Endothelial cell of umbilical vein (primary cell): ENCODE results near the gene TRDMT1.

Experiments
- CTCF ChIP-seq, 2 donors: IDR thresholded peaks; 1 replicate in 1 of 2; 2 replicates in 1 of 2; pipeline ENCODE4 v1.5.1; 2011; ENCODE audit warnings: low read length in 2 of 2, mild to moderate bottlenecking in 2 of 2, moderate library complexity in 2 of 2, control low read depth in 1 of 2, inconsistent platforms in 1 of 2, low read depth in 1 of 2; ENCODE audit not compliant: insufficient read depth in 1 of 2; ENCODE audit errors: extremely low read depth in 1 of 2
- EZH2 ChIP-seq: IDR thresholded peaks from 2 replicates; pipeline ENCODE4 v1.6.1; 2012; ENCODE audit warnings: borderline replicate concordance, low read depth, mild to moderate bottlenecking, moderate library complexity, low read length, inconsistent platforms; ENCODE audit not compliant: severe bottlenecking
- MYC ChIP-seq: IDR thresholded peaks from one replicate; pipeline ENCODE4 v1.6.1; 2011; ENCODE audit warnings: mild to moderate bottlenecking, low read depth, low read length
- POLR2A ChIP-seq: IDR thresholded peaks from 2 replicates; pipeline ENCODE4 v1.6.1; 2012; ENCODE audit warnings: low read depth, mild to moderate bottlenecking, control low read depth, low read length
- TF ChIP-seq, protein P1 (sequence below): IDR thresholded peaks from 2 replicates; pipeline ENCODE4 v1.6.1; 2011; ENCODE audit not compliant: insufficient read depth, insufficient read length

- TF ChIP-seq MYC (no peak), CTCF (IDR thresholded peaks at IDR 0.05; ENCODE audit: extremely low read depth in 1 of 2, insufficient read depth in 1 of 2, low read depth in 1 of 2, low read length in 2 of 2) (no peak), POLR2A (no peak), EZH2 (no peak)
- TF ChIP-seq, protein P1, sequence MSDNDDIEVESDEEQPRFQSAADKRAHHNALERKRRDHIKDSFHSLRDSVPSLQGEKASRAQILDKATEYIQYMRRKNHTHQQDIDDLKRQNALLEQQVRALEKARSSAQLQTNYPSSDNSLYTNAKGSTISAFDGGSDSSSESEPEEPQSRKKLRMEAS: no peak
These were observed 24.3 kb upstream of the TRDMT1 start for GRCh38 chr10:17225808-17226207.
